Coronary artery (tissue), 2 donors: ENCODE results near the gene MTMR3.

ENCODE experiments used
- DNase-seq: peaks from one replicate; pipeline ENCODE4 v3.0.0-alpha.2; 2017; ENCODE audit warnings: low spot score
- H3K27ac ChIP-seq, 2 donors: fragments of 200-600 bp; sonication (generic); one replicate each; pipeline ENCODE4 v1.5.1; 2016 to 2019
- H3K4me3 ChIP-seq: fragments of 200-600 bp; sonication (generic); 2 replicates; pipeline ENCODE4 v1.5.1; 2016; ENCODE audit warnings: mild to moderate bottlenecking, moderate library complexity
- CTCF ChIP-seq: fragments of 200-600 bp; sonication (generic); IDR thresholded peaks from one replicate; pipeline ENCODE4 v1.5.1; 2019; ENCODE audit warnings: antibody characterized with exemption

MTMR3 gene

GRCh38 chr22:29840498-29840897 lies 42.5 kb upstream of the MTMR3 start:
- Histone ChIP-seq H3K4me3 (no peak overlapping the region), H3K27ac (no peak overlapping the region)
- no peak for TF ChIP-seq CTCF
- DNase-seq = no peak

GRCh38 chr22:29842172-29842571 lies 40.8 kb upstream of the MTMR3 start:
- no peak for TF ChIP-seq CTCF
- Histone ChIP-seq H3K4me3 (no peak overlapping the region), H3K27ac (peak overlapping the region in 1 of 2 donors; percentile 74)
- no peak for DNase-seq

- H3K27ac ChIP-seq = peak overlapping the region in 1 of 2 donors; percentile 74
- H3K4me3 ChIP-seq = no peak overlapping the region
- DNase-seq = no peak
- TF ChIP-seq CTCF = no peak
Observed at GRCh38 chr22:29842740-29843139, 40.2 kb upstream of the MTMR3 start.

- TF ChIP-seq CTCF = no peak
- no peak overlapping the region for H3K27ac ChIP-seq
Observed at GRCh38 chr22:29846290-29846689, 36.7 kb upstream of the MTMR3 start.

GRCh38 chr22:29848111-29848510 lies 34.9 kb upstream of the MTMR3 start:
- Histone ChIP-seq H3K27ac (peak overlapping the region in 1 of 2 donors; percentile 41), H3K4me3 (no peak overlapping the region)
- TF ChIP-seq CTCF = no peak
- DNase-seq = no peak

More at GRCh38 chr22:29846290-29846689, 36.7 kb upstream of the MTMR3 start:
- no peak overlapping the region for H3K4me3 ChIP-seq
- DNase-seq = no peak

GRCh38 chr22:29854432-29854831 lies 28.5 kb upstream of the MTMR3 start:
- no peak for TF ChIP-seq CTCF
- Histone ChIP-seq H3K27ac (no peak overlapping the region), H3K4me3 (no peak overlapping the region)
- DNase-seq = peak; percentile 59

GRCh38 chr22:29855611-29856181 lies 27.3 kb upstream of the MTMR3 start:
- no peak overlapping the region for H3K27ac ChIP-seq
- H3K4me3 ChIP-seq = no peak overlapping the region
- no peak for TF ChIP-seq CTCF
- peak; percentile 56 for DNase-seq
